ENCODE data around the gene MED20.
"Not testable (repeated sequence)": the region's sequence is repeated elsewhere in the genome, so short reads cannot be mapped to it uniquely, and the experiment has no call there.

Gene MED20

GRCh38 chr6:41920921-41921711, at the start of gene MED20, which contains the start of gene BYSL:
TSS of gene MED20 (minus strand) at chr6:41921139. CDS start at chr6:41921018, 121 bp downstream.
TSS of gene BYSL (plus strand) at chr6:41921499. CDS start at chr6:41921563, 64 bp downstream.
- in situ Hi-C loops (cut with MboI; ENCODE audit: low pct_unique_long_range_greater_than_20kb, low sequenced_read_pairs) = no loop called here
- peak; percentile 96 for DNase-seq

- peak; percentile 68 for DNase-seq
- in situ Hi-C loops (cut with MboI; ENCODE audit: low pct_unique_long_range_greater_than_20kb, low sequenced_read_pairs) = no loop called here
These were observed 49.5 kb upstream of the MED20 start for GRCh38 chr6:41970436-41970846.

GRCh38 chr6:41967312-41968287, 46.7 kb upstream of the MED20 start:
- in situ Hi-C loops (cut with MboI; ENCODE audit: low pct_unique_long_range_greater_than_20kb, low sequenced_read_pairs) = no loop called here
- DNase-seq = no peak

- peak; percentile 25 for DNase-seq
- in situ Hi-C loops (cut with MboI; ENCODE audit: low pct_unique_long_range_greater_than_20kb, low sequenced_read_pairs) = no loop called here
These were observed 46.0 kb upstream of the MED20 start for GRCh38 chr6:41966961-41967311.

- DNase-seq = no peak
- in situ Hi-C loops (cut with MboI; ENCODE audit: low pct_unique_long_range_greater_than_20kb, low sequenced_read_pairs) = no loop called here
These were observed 45.4 kb upstream of the MED20 start for GRCh38 chr6:41966214-41966920.

- in situ Hi-C loops (cut with MboI; ENCODE audit: low pct_unique_long_range_greater_than_20kb, low sequenced_read_pairs) = no loop called here
- no peak for DNase-seq
These were observed 44.7 kb upstream of the MED20 start for GRCh38 chr6:41965429-41966213.

GRCh38 chr6:41964201-41964887, 43.4 kb upstream of the MED20 start:
- in situ Hi-C loops (cut with MboI; ENCODE audit: low pct_unique_long_range_greater_than_20kb, low sequenced_read_pairs) = no loop called here
- DNase-seq = no peak

GRCh38 chr6:41963371-41963770, 42.4 kb upstream of the MED20 start:
- no peak for DNase-seq
- in situ Hi-C loops (cut with MboI; ENCODE audit: low pct_unique_long_range_greater_than_20kb, low sequenced_read_pairs) = no loop called here

- DNase-seq = no peak
- in situ Hi-C loops (cut with MboI; ENCODE audit: low pct_unique_long_range_greater_than_20kb, low sequenced_read_pairs) = no loop called here
These were observed 39.1 kb upstream of the MED20 start for GRCh38 chr6:41960028-41960427.

- in situ Hi-C loops (cut with MboI; ENCODE audit: low pct_unique_long_range_greater_than_20kb, low sequenced_read_pairs) = no loop called here
- no peak for DNase-seq
These were observed 37.3 kb upstream of the MED20 start for GRCh38 chr6:41958022-41958856.

GRCh38 chr6:41957117-41957516, 36.2 kb upstream of the MED20 start:
- DNase-seq = no peak
- in situ Hi-C loops (cut with MboI; ENCODE audit: low pct_unique_long_range_greater_than_20kb, low sequenced_read_pairs) = no loop called here

GRCh38 chr6:41955412-41955811, 34.5 kb upstream of the MED20 start:
- in situ Hi-C loops (cut with MboI; ENCODE audit: low pct_unique_long_range_greater_than_20kb, low sequenced_read_pairs) = no loop called here

GRCh38 chr6:41954668-41955067, 33.7 kb upstream of the MED20 start:
- DNase-seq = no peak
- in situ Hi-C loops (cut with MboI; ENCODE audit: low pct_unique_long_range_greater_than_20kb, low sequenced_read_pairs) = no loop called here

More at GRCh38 chr6:41955412-41955811, 34.5 kb upstream of the MED20 start:
- DNase-seq = no peak

GRCh38 chr6:41947581-41948220, 26.8 kb upstream of the MED20 start:
- in situ Hi-C loops (cut with MboI; ENCODE audit: low pct_unique_long_range_greater_than_20kb, low sequenced_read_pairs) = loop anchor here (25.0 kb wide), 1 partner anchor 90 kb away; no protein-coding TSS in a partner anchor
- no peak for DNase-seq

- in situ Hi-C loops (cut with MboI; ENCODE audit: low pct_unique_long_range_greater_than_20kb, low sequenced_read_pairs) = loop anchor here (25.0 kb wide), 1 partner anchor 94 kb away; no protein-coding TSS in a partner anchor
- DNase-seq = no peak
These were observed 22.5 kb upstream of the MED20 start for GRCh38 chr6:41943456-41943855.

- not testable (repeated sequence) for DNase-seq
- in situ Hi-C loops (cut with MboI; ENCODE audit: low pct_unique_long_range_greater_than_20kb, low sequenced_read_pairs) = loop anchor here (25.0 kb wide), 1 partner anchor 94 kb away; no protein-coding TSS in a partner anchor
These were observed 21.9 kb upstream of the MED20 start for GRCh38 chr6:41942882-41943281.
